ENCODE data around the gene TSHZ1.
A peak's percentile ranks its signal among the peaks of the same experiment; 100 is the strongest.

The TSHZ1 gene

DNA sequence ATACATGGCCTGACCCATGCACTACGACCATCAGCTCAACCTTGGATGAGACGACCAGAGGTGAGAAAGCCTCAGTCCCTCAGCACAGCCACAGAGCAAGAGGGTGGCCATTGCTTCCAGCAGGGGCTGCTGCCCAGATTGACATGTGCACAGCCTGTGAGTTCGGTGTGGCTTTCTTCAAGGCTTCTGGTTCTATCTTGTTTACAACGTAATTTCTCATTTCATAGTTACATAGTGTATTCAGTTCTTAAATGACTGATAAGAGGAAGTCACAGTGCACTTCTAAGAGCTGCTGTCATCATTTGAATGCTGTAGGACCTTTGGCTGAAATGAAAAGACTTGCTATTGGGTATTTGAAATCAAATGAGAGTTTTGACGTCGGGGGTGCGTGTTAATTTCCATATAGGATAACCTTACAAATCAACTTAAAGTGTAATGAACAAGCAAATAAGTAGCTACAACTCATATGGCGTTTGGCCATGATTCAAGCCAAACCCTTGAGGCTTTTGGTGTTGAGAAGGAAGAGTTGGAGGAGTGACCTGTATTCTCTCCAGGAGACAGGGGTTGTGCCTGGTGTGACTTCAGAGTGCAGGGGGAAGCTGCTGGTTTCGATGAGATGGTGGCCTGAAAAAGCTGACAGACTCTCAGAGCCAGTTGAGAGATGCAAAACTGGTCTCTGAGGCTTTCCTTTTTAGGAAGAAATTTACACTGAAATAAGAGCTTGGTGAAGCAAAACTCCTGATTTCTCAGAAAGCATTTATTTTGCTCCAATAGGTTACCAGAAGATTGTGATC lies 51.0 kb downstream of the TSHZ1 start:
- DNase-seq: no peak
- Histone ChIP-seq H3K36me3 (ENCODE audit: control insufficient read depth in 4 of 4, insufficient read depth in 4 of 4, low read length in 3 of 4) (peaks cover 0 to 3% (median under 1%) of the 10 kb centered on the region in 4 experiments), H3K4me1 (ENCODE audit: control extremely low read depth in 1 of 4, control insufficient read depth in 4 of 4, insufficient read depth in 4 of 4, low read length in 3 of 4) (peaks cover 0 to 6% (median 2%) of the 10 kb centered on the region in 4 experiments), H3K4me3 (ENCODE audit: control insufficient read depth in 1 of 7, extremely low read depth in 1 of 7, insufficient read depth in 4 of 7, low read depth in 2 of 7, low read length in 6 of 7) (no peak overlapping the region), H3K9me3 (ENCODE audit: control extremely low read depth in 1 of 5, control insufficient read depth in 4 of 5, insufficient read depth in 2 of 5, low read depth in 1 of 5, low read length in 4 of 5) (peaks cover 0 to 1% (median 0%) of the 10 kb centered on the region in 5 experiments), H3K27me3 (replicated peaks in 2 of 5; ENCODE audit: control insufficient read depth in 4 of 5, insufficient read depth in 5 of 5, low read length in 4 of 5) (no peaks in the 10 kb centered on the region), H3K27ac (ENCODE audit: insufficient read depth in 1 of 2, low read depth in 1 of 2, low read length in 2 of 2, poor library complexity in 1 of 2, severe bottlenecking in 2 of 2) (no peak overlapping the region)
- CTCF ChIA-PET: interaction anchor here (0.8 to 1.3 kb wide), 2 partner anchors 14 to 28 kb away, joined by 3 read pairs; no protein-coding TSS in a partner anchor
- 100% methylated on average over 3 of the region's 9 CpGs for WGBS (ENCODE audit: insufficient coverage)
- POLR2A ChIA-PET: no interaction called here

DNA sequence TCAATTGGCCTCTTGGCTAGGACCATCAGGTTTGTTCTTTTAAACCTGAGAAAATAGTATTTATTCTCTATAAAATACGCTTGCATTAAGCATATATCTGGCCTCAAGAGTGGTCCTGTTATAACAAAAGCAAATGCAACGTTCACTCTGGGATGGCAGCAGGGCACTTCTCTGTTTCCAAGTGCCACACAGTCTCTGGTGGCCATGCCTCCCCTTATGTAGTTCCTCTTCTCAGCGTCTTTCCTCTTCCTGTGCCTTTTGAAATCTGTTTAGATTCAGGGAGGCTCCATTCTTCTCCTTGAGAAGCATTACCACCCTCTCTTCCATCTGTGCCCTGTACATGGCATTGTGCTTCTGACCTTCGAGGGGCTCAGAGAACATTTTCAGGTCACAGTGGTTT lies 51.9 kb downstream of the TSHZ1 start:
- ChIA-PET CTCF (no interaction called here), POLR2A (no interaction called here)
- 98% methylated on average over 4 of the region's 4 CpGs for WGBS (ENCODE audit: insufficient coverage)

DNA sequence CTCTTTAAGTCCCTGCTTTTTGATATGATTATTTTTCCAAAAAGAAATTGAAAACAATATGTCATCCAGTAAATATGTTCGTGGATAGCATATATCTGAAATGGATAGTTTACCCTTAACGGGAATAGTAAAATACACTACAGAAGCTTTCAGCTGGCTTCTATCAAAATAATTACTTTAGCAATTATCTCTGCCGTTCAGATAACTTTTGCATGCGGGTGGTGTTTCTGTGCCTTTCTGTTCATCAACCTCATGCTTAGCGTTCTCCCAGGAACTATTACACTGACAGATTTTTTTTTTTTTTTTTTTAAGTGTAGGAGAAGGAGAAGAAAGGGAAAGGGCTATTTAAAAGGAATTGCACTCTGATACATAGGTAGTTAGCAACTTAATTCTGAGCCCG lies 53.6 kb downstream of the TSHZ1 start:
- H3K4me1 ChIP-seq (ENCODE audit: control extremely low read depth in 1 of 4, control insufficient read depth in 4 of 4, insufficient read depth in 4 of 4, low read length in 3 of 4): peaks cover 8 to 20% (median 17%) of the 10 kb centered on the region in 4 experiments
- ChIA-PET POLR2A (no interaction called here), CTCF (interaction anchor here (1.1 to 1.4 kb wide), 2 partner anchors 13 to 27 kb away, joined by 3 read pairs; no protein-coding TSS in a partner anchor)
- peaks cover 0 to 1% (median 0%) of the 10 kb centered on the region in 5 experiments for H3K9me3 ChIP-seq (ENCODE audit: control extremely low read depth in 1 of 5, control insufficient read depth in 4 of 5, insufficient read depth in 2 of 5, low read depth in 1 of 5, low read length in 4 of 5)
- no peak overlapping the region for H3K4me3 ChIP-seq (ENCODE audit: control insufficient read depth in 1 of 7, extremely low read depth in 1 of 7, insufficient read depth in 4 of 7, low read depth in 2 of 7, low read length in 6 of 7)
- no peak overlapping the region for H3K27ac ChIP-seq (ENCODE audit: insufficient read depth in 1 of 2, low read depth in 1 of 2, low read length in 2 of 2, poor library complexity in 1 of 2, severe bottlenecking in 2 of 2)
- H3K27me3 ChIP-seq (replicated peaks in 2 of 5; ENCODE audit: control insufficient read depth in 4 of 5, insufficient read depth in 5 of 5, low read length in 4 of 5): no peaks in the 10 kb centered on the region
- 96% methylated on average over 4 of the region's 6 CpGs for WGBS (ENCODE audit: insufficient coverage)
- peaks cover 0 to 3% (median under 1%) of the 10 kb centered on the region in 4 experiments for H3K36me3 ChIP-seq (ENCODE audit: control insufficient read depth in 4 of 4, insufficient read depth in 4 of 4, low read length in 3 of 4)
- no peak for DNase-seq

More for the DNA sequence above, 51.9 kb downstream of the TSHZ1 start:
- Histone ChIP-seq H3K36me3 (ENCODE audit: control insufficient read depth in 4 of 4, insufficient read depth in 4 of 4, low read length in 3 of 4) (peaks cover 0 to 3% (median under 1%) of the 10 kb centered on the region in 4 experiments), H3K4me3 (ENCODE audit: control insufficient read depth in 1 of 7, extremely low read depth in 1 of 7, insufficient read depth in 4 of 7, low read depth in 2 of 7, low read length in 6 of 7) (no peak overlapping the region), H3K27ac (ENCODE audit: insufficient read depth in 1 of 2, low read depth in 1 of 2, low read length in 2 of 2, poor library complexity in 1 of 2, severe bottlenecking in 2 of 2) (no peak overlapping the region), H3K27me3 (replicated peaks in 2 of 5; ENCODE audit: control insufficient read depth in 4 of 5, insufficient read depth in 5 of 5, low read length in 4 of 5) (no peaks in the 10 kb centered on the region), H3K4me1 (ENCODE audit: control extremely low read depth in 1 of 4, control insufficient read depth in 4 of 4, insufficient read depth in 4 of 4, low read length in 3 of 4) (peaks cover 2 to 9% (median 6%) of the 10 kb centered on the region in 4 experiments), H3K9me3 (ENCODE audit: control extremely low read depth in 1 of 5, control insufficient read depth in 4 of 5, insufficient read depth in 2 of 5, low read depth in 1 of 5, low read length in 4 of 5) (peaks cover 0 to 1% (median 0%) of the 10 kb centered on the region in 5 experiments)
- peak in 1 of 3 donors; percentile 28 for DNase-seq

DNA sequence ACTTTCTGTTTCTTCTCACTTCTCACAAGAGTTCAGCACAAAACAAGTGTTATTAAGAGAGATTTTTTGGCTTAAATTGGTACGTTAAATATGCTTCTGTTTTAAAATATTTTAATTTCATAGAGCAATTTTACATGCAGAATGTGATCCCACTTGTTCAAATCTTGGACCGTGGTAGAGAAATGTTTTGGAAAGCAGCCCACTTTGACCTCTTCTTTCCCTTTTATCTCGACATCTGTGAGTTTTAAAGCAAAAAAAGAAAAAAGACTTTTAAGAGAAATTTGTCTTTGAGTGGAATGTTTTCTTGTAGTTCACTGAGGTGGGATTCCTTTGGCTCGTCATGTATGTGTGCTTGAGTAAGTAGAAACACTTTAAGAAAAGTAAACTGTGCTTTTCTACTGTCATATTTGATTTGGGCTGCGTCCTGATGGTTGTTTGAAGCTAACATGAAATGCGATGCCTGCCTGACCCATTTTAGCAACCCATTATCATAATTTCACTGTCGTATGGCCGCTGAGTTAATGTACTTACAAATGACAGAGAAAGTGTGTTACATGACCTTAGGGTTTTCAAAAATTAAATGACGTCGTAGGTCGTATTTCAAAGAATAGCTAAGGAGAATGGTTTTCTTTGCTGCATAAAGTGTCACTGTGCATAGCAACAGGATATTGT lies 54.5 kb downstream of the TSHZ1 start:
- no peak for DNase-seq
- no peaks in the 10 kb centered on the region for H3K27me3 ChIP-seq (replicated peaks in 2 of 5; ENCODE audit: control insufficient read depth in 4 of 5, insufficient read depth in 5 of 5, low read length in 4 of 5)
- peaks cover 0 to 3% (median under 1%) of the 10 kb centered on the region in 4 experiments for H3K36me3 ChIP-seq (ENCODE audit: control insufficient read depth in 4 of 4, insufficient read depth in 4 of 4, low read length in 3 of 4)
- ChIA-PET POLR2A (no interaction called here), CTCF (interaction anchor here (1.1 to 1.3 kb wide), 2 partner anchors 14 to 27 kb away, joined by 3 to 4 read pairs; no protein-coding TSS in a partner anchor)
- 99% methylated on average over 8 of the region's 11 CpGs for WGBS (ENCODE audit: insufficient coverage)
- peaks cover 0 to under 1% (median 0%) of the 10 kb centered on the region in 5 experiments for H3K9me3 ChIP-seq (ENCODE audit: control extremely low read depth in 1 of 5, control insufficient read depth in 4 of 5, insufficient read depth in 2 of 5, low read depth in 1 of 5, low read length in 4 of 5)
- no peak overlapping the region for H3K27ac ChIP-seq (ENCODE audit: insufficient read depth in 1 of 2, low read depth in 1 of 2, low read length in 2 of 2, poor library complexity in 1 of 2, severe bottlenecking in 2 of 2)
- H3K4me3 ChIP-seq (ENCODE audit: control insufficient read depth in 1 of 7, extremely low read depth in 1 of 7, insufficient read depth in 4 of 7, low read depth in 2 of 7, low read length in 6 of 7): no peak overlapping the region
- H3K4me1 ChIP-seq (ENCODE audit: control extremely low read depth in 1 of 4, control insufficient read depth in 4 of 4, insufficient read depth in 4 of 4, low read length in 3 of 4): peaks cover 8 to 29% (median 22%) of the 10 kb centered on the region in 4 experiments

DNA sequence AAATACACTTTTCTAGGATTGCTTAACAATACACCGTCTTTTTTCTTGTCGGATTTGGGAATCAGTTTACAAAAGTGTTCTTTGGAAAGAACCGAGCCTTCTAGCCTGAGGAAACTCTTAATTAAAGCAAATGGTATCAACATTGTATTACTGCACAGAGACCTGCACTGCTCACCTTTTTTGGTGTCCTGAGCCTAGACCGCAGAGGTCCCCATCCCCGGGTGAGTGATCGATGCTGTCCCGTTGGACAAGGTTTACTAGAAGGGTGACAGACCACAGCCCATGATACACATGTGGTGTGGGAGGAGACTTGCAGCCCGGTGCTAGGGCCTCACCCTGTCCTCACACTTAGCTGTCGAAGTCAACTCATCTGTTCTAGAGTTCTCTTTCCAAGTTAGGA lies 55.3 kb downstream of the TSHZ1 start:
- CTCF ChIA-PET: interaction anchor here (0.9 to 1.3 kb wide), 2 partner anchors 11 to 14 kb away, joined by 3 to 4 read pairs; no protein-coding TSS in a partner anchor
- POLR2A ChIA-PET: no interaction called here
- no peaks in the 10 kb centered on the region for H3K9me3 ChIP-seq (ENCODE audit: control extremely low read depth in 1 of 5, control insufficient read depth in 4 of 5, insufficient read depth in 2 of 5, low read depth in 1 of 5, low read length in 4 of 5)
- H3K36me3 ChIP-seq (ENCODE audit: control insufficient read depth in 4 of 4, insufficient read depth in 4 of 4, low read length in 3 of 4): peaks cover 0 to 2% (median under 1%) of the 10 kb centered on the region in 4 experiments
- no peak overlapping the region for H3K4me3 ChIP-seq (ENCODE audit: control insufficient read depth in 1 of 7, extremely low read depth in 1 of 7, insufficient read depth in 4 of 7, low read depth in 2 of 7, low read length in 6 of 7)
- no peaks in the 10 kb centered on the region for H3K27me3 ChIP-seq (replicated peaks in 2 of 5; ENCODE audit: control insufficient read depth in 4 of 5, insufficient read depth in 5 of 5, low read length in 4 of 5)
- peaks cover 8 to 29% (median 22%) of the 10 kb centered on the region in 4 experiments for H3K4me1 ChIP-seq (ENCODE audit: control extremely low read depth in 1 of 4, control insufficient read depth in 4 of 4, insufficient read depth in 4 of 4, low read length in 3 of 4)
- H3K27ac ChIP-seq (ENCODE audit: insufficient read depth in 1 of 2, low read depth in 1 of 2, low read length in 2 of 2, poor library complexity in 1 of 2, severe bottlenecking in 2 of 2): no peak overlapping the region
- WGBS (ENCODE audit: insufficient coverage): 100% methylated on average over 5 of the region's 9 CpGs
- DNase-seq: no peak

DNA sequence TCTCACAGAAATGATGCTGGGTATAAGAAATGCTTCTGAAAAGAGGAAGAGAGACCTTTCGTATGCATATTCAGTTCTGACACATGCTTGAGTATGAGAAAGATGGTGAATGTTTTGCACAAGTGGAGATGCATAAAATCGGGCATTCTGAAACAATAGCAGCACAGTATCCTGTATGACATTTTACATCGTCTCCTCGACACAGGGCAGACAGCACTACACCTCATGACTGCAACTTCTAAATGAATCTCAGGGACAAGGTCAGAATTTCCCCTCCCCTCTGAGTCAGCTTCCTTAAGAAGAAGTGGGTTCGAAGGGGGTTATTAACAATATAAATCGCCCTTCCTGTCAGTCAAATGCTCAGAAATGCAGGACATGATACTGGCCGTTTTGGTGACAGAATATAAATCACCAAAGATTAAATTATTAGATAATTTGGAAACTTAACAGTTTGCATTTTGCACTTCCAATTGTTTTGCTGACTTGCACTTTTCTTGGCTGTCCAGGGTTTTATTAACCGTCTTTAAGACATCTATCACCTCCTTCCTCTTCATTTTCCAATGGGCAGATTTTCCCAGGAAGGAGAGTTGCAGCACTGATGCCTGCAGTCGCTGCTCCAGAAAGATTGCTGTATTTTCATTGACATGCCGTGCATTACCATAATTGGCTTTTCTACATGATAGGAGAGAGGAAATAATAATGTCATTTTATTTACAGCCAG lies 57.2 kb downstream of the TSHZ1 start:
- peak overlapping the region in 1 of 7 experiments; percentile 12 for H3K4me3 ChIP-seq (ENCODE audit: control insufficient read depth in 1 of 7, extremely low read depth in 1 of 7, insufficient read depth in 4 of 7, low read depth in 2 of 7, low read length in 6 of 7)
- H3K27me3 ChIP-seq (replicated peaks in 2 of 5; ENCODE audit: control insufficient read depth in 4 of 5, insufficient read depth in 5 of 5, low read length in 4 of 5): no peaks in the 10 kb centered on the region
- H3K4me1 ChIP-seq (ENCODE audit: control extremely low read depth in 1 of 4, control insufficient read depth in 4 of 4, insufficient read depth in 4 of 4, low read length in 3 of 4): peaks cover 8 to 29% (median 17%) of the 10 kb centered on the region in 4 experiments
- H3K9me3 ChIP-seq (ENCODE audit: control extremely low read depth in 1 of 5, control insufficient read depth in 4 of 5, insufficient read depth in 2 of 5, low read depth in 1 of 5, low read length in 4 of 5): no peaks in the 10 kb centered on the region
- WGBS (ENCODE audit: insufficient coverage): 64% methylated on average over 4 of the region's 10 CpGs
- POLR2A ChIA-PET: no interaction called here
- DNase-seq: peak in 2 of 3 donors; percentile 43 to 54
- no peaks in the 10 kb centered on the region for H3K36me3 ChIP-seq (ENCODE audit: control insufficient read depth in 4 of 4, insufficient read depth in 4 of 4, low read length in 3 of 4)
- H3K27ac ChIP-seq (ENCODE audit: insufficient read depth in 1 of 2, low read depth in 1 of 2, low read length in 2 of 2, poor library complexity in 1 of 2, severe bottlenecking in 2 of 2): no peak overlapping the region
- CTCF ChIA-PET: no interaction called here

All from common myeloid progenitor, CD34-positive (primary cell).